WTC11 (cell line): Measurements from ENCODE around the gene PPP1R16B. TPM values are rescaled to one million over a fixed set of nuclear protein-coding genes. Genes with fewer than 3 reads are reported as not detected.

Experiments
- ATAC-seq: fragments of 200-7000 bp; cut with Tn5 transposase; 2 replicates; pipeline ENCODE4 v1.10.0; 2021; ENCODE audit warnings: mild to moderate bottlenecking, moderate library complexity
- CTCF ChIA-PET: fragments of 300-600 bp; sonication (Branson Sonifier 250); formaldehyde crosslinking; loops from one replicate; lab custom pipeline; 2021; ENCODE audit warnings: antibody characterized with exemption; lab: Charles Lee
- POLR2A ChIA-PET: fragments of 350-600 bp; sonication (Branson Sonifier 250); formaldehyde crosslinking; loops from one replicate; lab custom pipeline; 2021; ENCODE audit warnings: antibody characterized with exemption; lab: Charles Lee
- DNase-seq: peaks from one replicate; pipeline ENCODE4 v3.0.0; 2021; ENCODE audit warnings: low spot score
- H3K27ac Mint-ChIP-seq: 2 replicates; pipeline ENCODE4 v1.8.0; 2021; ENCODE audit warnings: mixed read lengths
- H3K27me3 Mint-ChIP-seq: 2 replicates; pipeline ENCODE4 v1.8.0; 2021; ENCODE audit warnings: low read depth, mild to moderate bottlenecking, moderate library complexity, mixed read lengths
- H3K36me3 Mint-ChIP-seq: 2 replicates; pipeline ENCODE4 v1.8.0; 2021; ENCODE audit warnings: mixed read lengths
- H3K4me1 Mint-ChIP-seq: 2 replicates; pipeline ENCODE4 v1.8.0; 2022; ENCODE audit warnings: mixed read lengths
- H3K4me3 Mint-ChIP-seq: 2 replicates; pipeline ENCODE4 v1.8.0; 2021; ENCODE audit warnings: mild to moderate bottlenecking, moderate library complexity, mixed read lengths
- H3K9me3 Mint-ChIP-seq: 2 replicates; pipeline ENCODE4 v1.8.0; 2021; ENCODE audit warnings: mixed read lengths
- ATF1 ChIP-seq: sonication (generic); formaldehyde crosslinking; IDR thresholded peaks from 2 replicates; pipeline ENCODE4 v1.8.1; 2023; ENCODE audit warnings: mild to moderate bottlenecking, moderate library complexity, missing genetic modification reagents
- CREM ChIP-seq: sonication (generic); formaldehyde crosslinking; IDR thresholded peaks from 2 replicates; pipeline ENCODE4 v1.8.1; 2022; ENCODE audit warnings: mild to moderate bottlenecking, missing genetic modification reagents, moderate library complexity
- E2F4 ChIP-seq: sonication (generic); formaldehyde crosslinking; IDR thresholded peaks from 2 replicates; pipeline ENCODE4 v1.8.1; 2022; ENCODE audit warnings: low read depth, mild to moderate bottlenecking, moderate library complexity, missing genetic modification reagents, borderline replicate concordance
- FOXJ3 ChIP-seq: sonication (generic); formaldehyde crosslinking; IDR thresholded peaks from 2 replicates; pipeline ENCODE4 v1.9.0; 2021; ENCODE audit warnings: missing genetic modification reagents, mild to moderate bottlenecking, borderline replicate concordance
- FOXK1 ChIP-seq: sonication (generic); formaldehyde crosslinking; IDR thresholded peaks from 2 replicates; pipeline ENCODE4 v1.8.0; 2022; ENCODE audit warnings: mild to moderate bottlenecking, moderate library complexity, missing genetic modification reagents
- GRHL2 ChIP-seq: fragments of 250-450 bp; sonication (Bioruptor Pico); IDR thresholded peaks from 2 replicates; pipeline ENCODE4 v1.8.0; 2022; ENCODE audit warnings: mild to moderate bottlenecking, moderate library complexity; ENCODE audit not compliant: insufficient replicate concordance, severe bottlenecking
- HMGA2 ChIP-seq: fragments of 250-450 bp; sonication (Bioruptor Pico); IDR thresholded peaks from 2 replicates; pipeline ENCODE4 v1.4.0; 2021; ENCODE audit warnings: mild to moderate bottlenecking, moderate library complexity
- MXD4 ChIP-seq: fragments of 250-450 bp; sonication (Bioruptor Pico); IDR thresholded peaks from 2 replicates; pipeline ENCODE4 v1.8.0; 2021; ENCODE audit warnings: mild to moderate bottlenecking, moderate library complexity, borderline replicate concordance
- NFYB ChIP-seq: sonication (generic); formaldehyde crosslinking; conservative IDR thresholded peaks from 2 replicates; pipeline ENCODE4 v1.8.0; 2022; ENCODE audit warnings: low read depth, missing genetic modification reagents
- NR1H2 ChIP-seq: sonication (generic); formaldehyde crosslinking; IDR thresholded peaks from 2 replicates; pipeline ENCODE4 v1.9.0; 2021; ENCODE audit warnings: mild to moderate bottlenecking, moderate library complexity, missing genetic modification reagents
- NR2C2 ChIP-seq: sonication (generic); formaldehyde crosslinking; IDR thresholded peaks from 2 replicates; pipeline ENCODE4 v1.8.0; 2022; ENCODE audit warnings: mild to moderate bottlenecking, missing genetic modification reagents
- OVOL2 ChIP-seq: fragments of 250-450 bp; sonication (Bioruptor Pico); IDR thresholded peaks from 2 replicates; pipeline ENCODE4 v1.9.0; 2021; ENCODE audit warnings: mild to moderate bottlenecking, borderline replicate concordance
- PRDM15 ChIP-seq: sonication (generic); formaldehyde crosslinking; IDR thresholded peaks from 2 replicates; pipeline ENCODE4 v1.8.0; 2022; ENCODE audit warnings: missing genetic modification reagents
- PRRX2 ChIP-seq: fragments of 250-450 bp; sonication (Bioruptor Pico); IDR thresholded peaks from 2 replicates; pipeline ENCODE4 v1.8.0; 2021; ENCODE audit warnings: mild to moderate bottlenecking
- RELA ChIP-seq: sonication (generic); formaldehyde crosslinking; IDR thresholded peaks from 2 replicates; pipeline ENCODE4 v1.8.1; 2022; ENCODE audit warnings: missing genetic modification reagents, mild to moderate bottlenecking, borderline replicate concordance
- SMAD3 ChIP-seq: sonication (generic); formaldehyde crosslinking; IDR thresholded peaks from 2 replicates; pipeline ENCODE4 v1.8.0; 2022; ENCODE audit warnings: missing genetic modification reagents, mild to moderate bottlenecking, borderline replicate concordance
- SMAD4 ChIP-seq: sonication (generic); formaldehyde crosslinking; IDR thresholded peaks from 2 replicates; pipeline ENCODE4 v1.8.0; 2022; ENCODE audit warnings: mild to moderate bottlenecking, missing genetic modification reagents
- SOX15 ChIP-seq: fragments of 250-450 bp; sonication (Bioruptor Pico); IDR thresholded peaks from 2 replicates; pipeline ENCODE4 v1.9.0; 2021; ENCODE audit warnings: mild to moderate bottlenecking
- TEAD4 ChIP-seq: sonication (generic); formaldehyde crosslinking; IDR thresholded peaks from 2 replicates; pipeline ENCODE4 v1.8.0; 2022; ENCODE audit warnings: mild to moderate bottlenecking, missing genetic modification reagents
- ZNF121 ChIP-seq: sonication (generic); formaldehyde crosslinking; IDR thresholded peaks from 2 replicates; pipeline ENCODE4 v1.8.0; 2023; ENCODE audit warnings: missing genetic modification reagents
- ZNF232 ChIP-seq: sonication (generic); formaldehyde crosslinking; IDR thresholded peaks from 2 replicates; pipeline ENCODE4 v1.8.0; 2022; ENCODE audit warnings: mild to moderate bottlenecking, missing genetic modification reagents
- ZNF671 ChIP-seq: fragments of 250-450 bp; sonication (Bioruptor Pico); IDR thresholded peaks from 2 replicates; pipeline ENCODE4 v1.8.0; 2021; ENCODE audit warnings: mild to moderate bottlenecking
- total RNA-seq: library from RNA; stranded (reverse); gene quantifications from 3 replicates; pipeline ENCODE4 v1.2.3, GENCODE V29; 2021

Gene PPP1R16B
- total RNA-seq, 1 experiment from 2014 or later, result 12.0 TPM

GRCh38 chr20:38888059-38888831 lies 82.7 kb downstream of the PPP1R16B start:
- H3K27me3 Mint-ChIP-seq, result no peaks in the 10 kb centered on the region
- no peak for TF ChIP-seq ZNF232 (CRISPR knock-in tag)
- TF ChIP-seq TEAD4 (CRISPR knock-in tag), result no peak
- TF ChIP-seq PRDM15, result no peak
- TF ChIP-seq OVOL2 (CRISPR knock-in tag), result no peak
- no peak for TF ChIP-seq FOXJ3 (CRISPR knock-in tag)
- no peak for TF ChIP-seq FOXK1 (CRISPR knock-in tag)
- no peak for TF ChIP-seq RELA
- TF ChIP-seq NR1H2 (CRISPR knock-in tag), result no peak
- no peak for TF ChIP-seq MXD4
- no peak for TF ChIP-seq SMAD4
- TF ChIP-seq NFYB (CRISPR knock-in tag), result no peak
- no peak for TF ChIP-seq CREM (CRISPR knock-in tag)
- TF ChIP-seq HMGA2, result no peak
- TF ChIP-seq GRHL2 (CRISPR knock-in tag), result no peak
- TF ChIP-seq PRRX2 (CRISPR knock-in tag), result no peak
- TF ChIP-seq ZNF671 (CRISPR knock-in tag), result no peak
- no peak for TF ChIP-seq SOX15
- TF ChIP-seq ZNF121 (CRISPR knock-in tag), result no peak
- H3K4me3 Mint-ChIP-seq, result no peak overlapping the region
- H3K4me1 Mint-ChIP-seq, result peaks cover 13% of the 10 kb centered on the region
- no peaks in the 10 kb centered on the region for H3K36me3 Mint-ChIP-seq
- ChIA-PET POLR2A (interaction anchor here (0.6 kb wide), 1 partner anchor 39 kb away, joined by 3 read pairs; no protein-coding TSS in a partner anchor), CTCF (interaction anchor here (1.0 kb wide), 1 partner anchor 38 kb away, joined by 3 read pairs; the partner anchor contains the start of gene FAM83D)
- no peak overlapping the region for H3K27ac Mint-ChIP-seq
- DNase-seq, result no peak
- H3K9me3 Mint-ChIP-seq, result no peaks in the 10 kb centered on the region
- ATAC-seq, result no peak

GRCh38 chr20:38889050-38889449 lies 83.6 kb downstream of the PPP1R16B start:
- ATAC-seq, result no peak
- no peaks in the 10 kb centered on the region for H3K36me3 Mint-ChIP-seq
- POLR2A ChIA-PET, result no interaction called here

GRCh38 chr20:38889792-38890496 lies 84.4 kb downstream of the PPP1R16B start:
- no peak for ATAC-seq
- Mint-ChIP-seq H3K27me3 (peaks cover 3% of the 10 kb centered on the region; the same call in 1 of the 2 replicates), H3K9me3 (no peaks in the 10 kb centered on the region), H3K4me3 (no peak overlapping the region), H3K4me1 (peaks cover 14% of the 10 kb centered on the region), H3K27ac (no peak overlapping the region), H3K36me3 (no peaks in the 10 kb centered on the region)
- no peak for DNase-seq
- POLR2A ChIA-PET, result no interaction called here
- CTCF ChIA-PET, result no interaction called here
- TF ChIP-seq SMAD3 (CRISPR knock-in tag), result no peak
- TF ChIP-seq ZNF121 (CRISPR knock-in tag), result no peak
- no peak for TF ChIP-seq NR2C2 (CRISPR knock-in tag)
- no peak for TF ChIP-seq E2F4 (CRISPR knock-in tag)

More at GRCh38 chr20:38889050-38889449, 83.6 kb downstream of the PPP1R16B start:
- Mint-ChIP-seq H3K27ac (no peak overlapping the region), H3K27me3 (no peaks in the 10 kb centered on the region), H3K9me3 (no peaks in the 10 kb centered on the region), H3K4me3 (no peak overlapping the region), H3K4me1 (peaks cover 9% of the 10 kb centered on the region)
- DNase-seq, result no peak
- CTCF ChIA-PET, result interaction anchor here (1.0 kb wide), 1 partner anchor 37 kb away, joined by 3 read pairs; the partner anchor contains the start of gene FAM83D
- TF ChIP-seq TEAD4 (CRISPR knock-in tag) (no peak), ATF1 (CRISPR knock-in tag) (no peak)
